Adrenal gland (tissue), 5 donors: ENCODE measurements around the gene NR2C1.

ENCODE experiments used
- POLR2A ChIP-seq, 2 donors: fragments of 450-650 bp; IDR thresholded peaks; one replicate each; pipeline ENCODE4 v1.6.1; 2017; ENCODE audit warnings: antibody characterized with exemption in 2 of 2, mild to moderate bottlenecking in 2 of 2, moderate library complexity in 1 of 2
- TF ChIP-seq, protein P1 (sequence below), 6 experiments: fragments of 450-650 bp in 4 of 6; fragments of 200-600 bp in 2 of 6; sonication (generic) in 1 of 6; IDR thresholded peaks; 1 replicate in 5 of 6; 2 replicates in 1 of 6; pipeline versions ENCODE4 v1.5.1 to v1.8.0; 2016 to 2021; ENCODE audit warnings: antibody characterized with exemption in 6 of 6, mild to moderate bottlenecking in 2 of 6, moderate library complexity in 1 of 6
- donor health status: DM: no; HTN: no; CAD: no.

DNA sequence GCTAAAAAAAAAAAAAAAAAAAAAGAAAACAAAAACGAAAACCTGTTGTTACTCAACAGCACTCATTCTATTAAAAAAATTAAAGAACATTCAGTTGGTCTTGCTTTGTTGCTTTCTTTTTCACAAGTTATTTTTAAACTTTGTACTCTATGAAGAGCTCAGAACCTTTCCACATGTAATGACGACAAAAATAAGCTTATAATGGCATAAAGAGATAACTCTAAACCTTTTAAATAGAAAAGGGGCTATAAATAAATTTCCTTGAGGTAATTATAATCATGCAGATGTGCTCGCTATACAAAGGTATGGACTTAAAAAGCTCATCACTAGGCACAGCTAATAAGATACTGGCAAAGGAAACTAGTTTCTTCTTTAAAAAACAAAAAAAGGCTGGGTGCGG, 13.4 kb downstream of the NR2C1 start:
- TF ChIP-seq, protein P1, sequence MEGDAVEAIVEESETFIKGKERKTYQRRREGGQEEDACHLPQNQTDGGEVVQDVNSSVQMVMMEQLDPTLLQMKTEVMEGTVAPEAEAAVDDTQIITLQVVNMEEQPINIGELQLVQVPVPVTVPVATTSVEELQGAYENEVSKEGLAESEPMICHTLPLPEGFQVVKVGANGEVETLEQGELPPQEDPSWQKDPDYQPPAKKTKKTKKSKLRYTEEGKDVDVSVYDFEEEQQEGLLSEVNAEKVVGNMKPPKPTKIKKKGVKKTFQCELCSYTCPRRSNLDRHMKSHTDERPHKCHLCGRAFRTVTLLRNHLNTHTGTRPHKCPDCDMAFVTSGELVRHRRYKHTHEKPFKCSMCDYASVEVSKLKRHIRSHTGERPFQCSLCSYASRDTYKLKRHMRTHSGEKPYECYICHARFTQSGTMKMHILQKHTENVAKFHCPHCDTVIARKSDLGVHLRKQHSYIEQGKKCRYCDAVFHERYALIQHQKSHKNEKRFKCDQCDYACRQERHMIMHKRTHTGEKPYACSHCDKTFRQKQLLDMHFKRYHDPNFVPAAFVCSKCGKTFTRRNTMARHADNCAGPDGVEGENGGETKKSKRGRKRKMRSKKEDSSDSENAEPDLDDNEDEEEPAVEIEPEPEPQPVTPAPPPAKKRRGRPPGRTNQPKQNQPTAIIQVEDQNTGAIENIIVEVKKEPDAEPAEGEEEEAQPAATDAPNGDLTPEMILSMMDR (IDR thresholded peaks at IDR 0.05): no peak
- no peak for TF ChIP-seq POLR2A (IDR thresholded peaks at IDR 0.05)
